DND-41 (cell line): ENCODE data around the gene ZGPAT.

Source experiments
- ATAC-seq: fragments of 200-7000 bp; cut with Tn5 transposase; 3 replicates; pipeline ENCODE4 v1.9.1; 2021; ENCODE audit warnings: low read depth; ENCODE audit not compliant: insufficient read depth
- DNase-seq: peaks from one replicate; pipeline ENCODE4 v3.0.0-alpha.2; 2020
- H2AFZ ChIP-seq: 2 replicates; pipeline ENCODE4 v1.6.0; 2012; ENCODE audit warnings: low read depth, low read length
- H3K27ac ChIP-seq: 2 replicates; pipeline ENCODE4 v1.5.1; 2012; ENCODE audit warnings: low read length, inconsistent platforms
- H3K27me3 ChIP-seq: fragments of 200-600 bp; sonication (generic); 2 replicates; pipeline ENCODE4 v1.6.0; 2012; ENCODE audit warnings: low read length, mild to moderate bottlenecking, inconsistent platforms; ENCODE audit not compliant: insufficient read depth, poor library complexity
- H3K36me3 ChIP-seq: 2 replicates; pipeline ENCODE4 v1.5.1; 2012; ENCODE audit warnings: low read length, inconsistent platforms; ENCODE audit not compliant: insufficient read depth
- H3K4me1 ChIP-seq: 2 replicates; pipeline ENCODE4 v1.5.1; 2012; ENCODE audit warnings: mild to moderate bottlenecking, low read length; ENCODE audit not compliant: insufficient read depth
- H3K4me2 ChIP-seq: 2 replicates; pipeline ENCODE4 v1.6.0; 2012; ENCODE audit warnings: mild to moderate bottlenecking, moderate library complexity, low read length, inconsistent platforms; ENCODE audit not compliant: insufficient read depth
- H3K4me3 ChIP-seq, 2 experiments: fragments of 200-600 bp in 1 of 2; shearing (Covaris generic) in 1 of 2; 2 replicates each; pipeline ENCODE4 v1.5.1; 2012 to 2016; ENCODE audit warnings: inconsistent platforms in 2 of 2, low read length in 2 of 2, mild to moderate bottlenecking in 2 of 2, low read depth in 1 of 2, moderate library complexity in 1 of 2
- H3K79me2 ChIP-seq: 2 replicates; pipeline ENCODE4 v1.6.0; 2012; ENCODE audit warnings: low read length, inconsistent platforms; ENCODE audit not compliant: insufficient read depth
- H3K9ac ChIP-seq: 2 replicates; pipeline ENCODE4 v1.6.0; 2012; ENCODE audit warnings: low read depth, mild to moderate bottlenecking, inconsistent platforms, low read length, moderate library complexity
- H3K9me3 ChIP-seq: 2 replicates; pipeline ENCODE4 v1.5.1; 2012; ENCODE audit warnings: low read length, moderate library complexity, mild to moderate bottlenecking, inconsistent platforms; ENCODE audit not compliant: insufficient read depth, severe bottlenecking
- H4K20me1 ChIP-seq: 2 replicates; pipeline ENCODE4 v1.6.0; 2012; ENCODE audit warnings: low read length; ENCODE audit not compliant: insufficient read depth
- EZH2 ChIP-seq: IDR thresholded peaks from 3 replicates; pipeline ENCODE4 v1.6.1; 2012; ENCODE audit warnings: borderline replicate concordance, low read depth, mild to moderate bottlenecking, moderate library complexity, low read length, inconsistent platforms; ENCODE audit not compliant: severe bottlenecking
- TF ChIP-seq, protein P1 (sequence below): IDR thresholded peaks from 2 replicates; pipeline ENCODE4 v1.5.1; 2012; ENCODE audit warnings: borderline replicate concordance, low read length, moderate library complexity, mild to moderate bottlenecking; ENCODE audit not compliant: poor library complexity, severe bottlenecking; ENCODE audit errors: extremely low read depth

Gene ZGPAT

DNA sequence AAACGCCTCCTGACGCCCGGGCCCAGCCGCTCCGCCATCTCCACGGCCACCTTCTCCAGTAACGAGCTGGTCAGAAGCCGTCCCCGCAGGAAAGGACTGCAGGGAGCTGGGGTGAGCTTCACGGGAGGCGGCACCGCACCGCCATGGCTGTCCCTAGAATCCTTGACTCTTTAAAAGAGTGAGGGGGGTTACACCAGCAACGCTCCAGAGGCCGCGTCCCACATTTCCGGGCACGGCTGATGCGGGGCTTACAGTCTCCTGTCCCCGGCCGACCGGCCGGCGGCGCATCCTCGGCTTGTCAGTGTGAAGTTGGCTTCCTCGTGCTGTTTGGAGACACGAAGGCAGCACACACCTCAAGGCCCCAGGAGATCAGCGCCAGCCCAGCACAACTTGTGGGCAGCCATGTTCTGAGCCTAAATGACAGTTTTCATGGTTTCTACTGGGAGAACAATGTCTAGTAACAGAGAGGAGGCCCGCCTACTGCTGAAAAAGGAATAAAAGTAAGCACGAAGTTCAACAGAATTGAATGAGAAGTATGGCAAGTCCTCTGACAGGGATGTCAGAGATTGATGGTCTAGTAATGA, 62.1 kb downstream of the ZGPAT start:
- DNase-seq (no peak), ATAC-seq (no peak)

DNA sequence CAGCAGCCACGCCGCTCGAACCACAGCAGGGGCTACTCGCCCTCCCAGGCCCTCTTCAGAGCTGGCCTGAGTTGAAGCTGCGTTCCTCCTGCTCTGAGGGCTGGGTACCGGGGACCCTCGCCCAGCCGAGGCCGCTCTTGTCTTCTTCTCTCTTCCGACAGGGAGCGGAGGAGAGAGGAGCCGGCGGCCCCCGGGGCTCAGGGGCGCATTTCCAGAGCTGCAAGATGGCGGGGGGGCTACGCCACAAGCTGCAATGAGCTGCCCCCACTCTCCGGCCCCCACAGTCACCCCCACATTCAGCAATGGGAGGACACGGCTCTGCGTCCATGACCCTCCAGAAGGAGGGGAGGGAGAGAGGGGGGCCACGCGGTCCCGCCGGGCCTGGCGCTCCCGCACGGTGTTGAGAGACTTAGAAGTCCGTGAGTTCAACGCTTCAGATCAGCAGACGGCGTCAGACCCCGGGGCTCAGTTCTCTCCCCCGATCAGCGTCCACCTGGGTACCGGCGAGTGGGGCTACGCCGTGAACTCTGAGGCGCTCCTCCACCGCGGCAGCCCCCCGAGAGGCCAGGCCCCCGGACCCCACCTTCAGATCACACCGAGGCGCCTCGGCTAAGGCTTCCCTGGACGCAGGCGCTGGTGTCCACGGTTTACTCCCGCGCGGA, 63.3 kb downstream of the ZGPAT start:
- no peak overlapping the region for H2AFZ ChIP-seq
- H3K4me1 ChIP-seq = no peaks in the 10 kb centered on the region
- no peak overlapping the region for H3K27ac ChIP-seq
- DNase-seq (no peak), ATAC-seq (no peak)
- no peaks in the 10 kb centered on the region for H3K36me3 ChIP-seq
- H3K27me3 ChIP-seq = no peaks in the 10 kb centered on the region
- H3K4me3 ChIP-seq = no peak overlapping the region
- H3K9me3 ChIP-seq = no peaks in the 10 kb centered on the region
- no peak overlapping the region for H3K4me2 ChIP-seq
- TF ChIP-seq EZH2 = no peak
- TF ChIP-seq, protein P1, sequence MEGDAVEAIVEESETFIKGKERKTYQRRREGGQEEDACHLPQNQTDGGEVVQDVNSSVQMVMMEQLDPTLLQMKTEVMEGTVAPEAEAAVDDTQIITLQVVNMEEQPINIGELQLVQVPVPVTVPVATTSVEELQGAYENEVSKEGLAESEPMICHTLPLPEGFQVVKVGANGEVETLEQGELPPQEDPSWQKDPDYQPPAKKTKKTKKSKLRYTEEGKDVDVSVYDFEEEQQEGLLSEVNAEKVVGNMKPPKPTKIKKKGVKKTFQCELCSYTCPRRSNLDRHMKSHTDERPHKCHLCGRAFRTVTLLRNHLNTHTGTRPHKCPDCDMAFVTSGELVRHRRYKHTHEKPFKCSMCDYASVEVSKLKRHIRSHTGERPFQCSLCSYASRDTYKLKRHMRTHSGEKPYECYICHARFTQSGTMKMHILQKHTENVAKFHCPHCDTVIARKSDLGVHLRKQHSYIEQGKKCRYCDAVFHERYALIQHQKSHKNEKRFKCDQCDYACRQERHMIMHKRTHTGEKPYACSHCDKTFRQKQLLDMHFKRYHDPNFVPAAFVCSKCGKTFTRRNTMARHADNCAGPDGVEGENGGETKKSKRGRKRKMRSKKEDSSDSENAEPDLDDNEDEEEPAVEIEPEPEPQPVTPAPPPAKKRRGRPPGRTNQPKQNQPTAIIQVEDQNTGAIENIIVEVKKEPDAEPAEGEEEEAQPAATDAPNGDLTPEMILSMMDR = no peak
- no peaks in the 10 kb centered on the region for H4K20me1 ChIP-seq
- no peaks in the 10 kb centered on the region for H3K79me2 ChIP-seq
- no peak overlapping the region for H3K9ac ChIP-seq

More for the DNA sequence above, 62.1 kb downstream of the ZGPAT start:
- H3K9ac ChIP-seq = no peak overlapping the region
- H3K9me3 ChIP-seq = no peaks in the 10 kb centered on the region
- no peak overlapping the region for H3K4me2 ChIP-seq
- H3K4me1 ChIP-seq = no peaks in the 10 kb centered on the region
- H2AFZ ChIP-seq = no peak overlapping the region
- H4K20me1 ChIP-seq = no peaks in the 10 kb centered on the region
- no peaks in the 10 kb centered on the region for H3K79me2 ChIP-seq
- no peaks in the 10 kb centered on the region for H3K36me3 ChIP-seq
- TF ChIP-seq, protein P1 = no peak
- no peak for TF ChIP-seq EZH2
- H3K27me3 ChIP-seq = no peaks in the 10 kb centered on the region
- no peak overlapping the region for H3K27ac ChIP-seq
- H3K4me3 ChIP-seq = no peak overlapping the region

DNA sequence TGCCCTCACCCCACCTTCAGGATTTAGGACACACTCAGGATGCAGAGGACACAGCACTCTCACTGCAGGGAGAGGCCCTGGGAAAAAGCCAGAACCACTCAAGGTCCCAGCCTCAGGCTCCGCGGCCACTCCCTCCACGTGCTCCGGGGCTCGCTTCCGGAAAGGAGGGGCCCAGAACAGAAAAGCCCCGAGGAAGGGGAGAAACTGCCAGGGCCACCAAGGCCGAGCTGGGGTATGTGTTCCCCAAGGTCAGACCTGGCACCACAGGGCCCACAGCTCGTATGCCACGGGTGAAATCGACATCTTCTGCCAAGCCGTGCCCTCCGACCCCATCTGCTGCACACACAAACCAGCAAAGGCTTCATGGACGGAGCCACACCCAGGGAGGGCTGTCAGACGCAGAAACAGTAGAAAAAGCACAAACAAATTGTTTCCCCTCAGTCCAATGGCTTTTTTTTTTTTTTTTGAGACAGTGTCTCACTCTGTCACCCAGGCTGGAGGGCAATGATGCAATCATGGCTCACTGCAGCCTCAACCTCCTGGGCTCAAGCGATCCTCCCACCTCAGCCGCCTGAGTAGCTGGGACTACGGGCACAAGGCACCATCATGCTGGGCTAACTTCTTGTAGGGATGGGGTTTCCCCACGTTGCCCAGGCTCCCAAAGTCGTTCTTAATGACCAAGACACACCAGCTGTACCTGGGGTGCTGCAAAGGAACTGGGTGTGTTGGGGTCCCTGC, 65.1 kb downstream of the ZGPAT start:
- TF ChIP-seq EZH2 = no peak
- TF ChIP-seq, protein P1 = no peak
- H2AFZ ChIP-seq = no peak overlapping the region
- H3K79me2 ChIP-seq = no peaks in the 10 kb centered on the region
- ATAC-seq = no peak
- no peaks in the 10 kb centered on the region for H4K20me1 ChIP-seq
- H3K4me1 ChIP-seq = no peaks in the 10 kb centered on the region
- no peaks in the 10 kb centered on the region for H3K9me3 ChIP-seq
- no peaks in the 10 kb centered on the region for H3K36me3 ChIP-seq
- DNase-seq = no peak
- H3K9ac ChIP-seq = no peak overlapping the region
- no peak overlapping the region for H3K4me2 ChIP-seq
- no peaks in the 10 kb centered on the region for H3K27me3 ChIP-seq
- no peak overlapping the region for H3K4me3 ChIP-seq
- no peak overlapping the region for H3K27ac ChIP-seq
